ENCODE results near the gene NPIPB2.
A peak's percentile ranks its signal among the peaks of the same experiment; 100 is the strongest.
"Not testable (repeated sequence)": the region's sequence is repeated elsewhere in the genome, so short reads cannot be mapped to it uniquely, and the experiment has no call there.

The NPIPB2 gene

DNA sequence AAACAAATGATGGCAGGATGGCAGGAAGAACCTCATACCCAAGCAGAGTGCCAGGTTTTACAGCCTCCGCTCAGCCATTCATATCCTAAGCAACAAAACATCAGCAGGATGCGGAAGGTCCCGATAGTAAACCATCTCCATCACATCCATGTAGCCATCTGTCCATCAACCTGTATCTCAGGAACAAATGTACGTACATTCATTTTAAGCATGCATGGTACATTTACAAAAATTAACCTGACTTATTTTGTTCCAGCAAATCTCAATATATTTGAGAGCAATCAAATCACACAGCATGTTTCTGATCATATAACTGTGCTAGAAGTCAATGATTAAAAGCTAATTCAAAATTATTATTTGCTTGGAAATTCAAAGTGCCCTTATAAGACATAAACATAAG, at the start of gene NPIPB2:
Gene NPIPB2 (minus strand): TSS at position 101 of the 400 bp plus-strand sequence. CDS start 0 bp downstream, at position 101.
- not testable (repeated sequence) for DNase-seq (ENCODE audit: low spot score)

DNA sequence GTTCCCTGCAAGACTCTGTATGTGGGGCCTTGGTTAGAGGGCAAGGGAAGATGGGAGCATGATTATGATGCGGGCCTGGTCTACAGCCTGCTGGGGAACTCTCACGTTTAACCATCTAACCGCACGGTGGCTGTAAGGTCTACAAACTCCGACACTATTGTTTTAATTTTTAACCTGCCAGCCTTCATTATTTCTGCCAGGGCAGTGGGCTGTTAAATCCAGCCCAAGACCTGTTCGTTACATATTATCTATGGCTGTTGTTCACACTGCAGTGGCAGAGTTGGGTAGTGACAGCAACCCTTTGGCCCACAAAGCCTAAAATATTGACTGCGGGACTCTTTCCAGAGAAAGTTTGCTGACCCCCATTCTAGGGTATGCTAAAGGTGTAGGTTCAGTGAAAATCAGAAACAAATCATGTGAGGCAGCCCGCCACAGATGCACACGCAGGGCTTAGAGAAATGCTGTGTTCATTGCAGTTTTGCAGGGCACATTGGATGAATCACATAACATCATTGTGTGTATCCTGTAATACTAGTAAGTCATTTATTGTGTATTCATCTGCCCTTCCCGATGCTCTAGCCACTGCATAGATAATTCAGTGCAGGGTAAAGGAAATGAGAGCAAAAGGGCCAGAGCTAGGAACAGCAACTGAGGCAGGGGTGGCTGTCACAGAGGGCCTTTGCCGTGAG, 49.0 kb upstream of the NPIPB2 start:
- DNase-seq (ENCODE audit: low spot score): no peak

DNA sequence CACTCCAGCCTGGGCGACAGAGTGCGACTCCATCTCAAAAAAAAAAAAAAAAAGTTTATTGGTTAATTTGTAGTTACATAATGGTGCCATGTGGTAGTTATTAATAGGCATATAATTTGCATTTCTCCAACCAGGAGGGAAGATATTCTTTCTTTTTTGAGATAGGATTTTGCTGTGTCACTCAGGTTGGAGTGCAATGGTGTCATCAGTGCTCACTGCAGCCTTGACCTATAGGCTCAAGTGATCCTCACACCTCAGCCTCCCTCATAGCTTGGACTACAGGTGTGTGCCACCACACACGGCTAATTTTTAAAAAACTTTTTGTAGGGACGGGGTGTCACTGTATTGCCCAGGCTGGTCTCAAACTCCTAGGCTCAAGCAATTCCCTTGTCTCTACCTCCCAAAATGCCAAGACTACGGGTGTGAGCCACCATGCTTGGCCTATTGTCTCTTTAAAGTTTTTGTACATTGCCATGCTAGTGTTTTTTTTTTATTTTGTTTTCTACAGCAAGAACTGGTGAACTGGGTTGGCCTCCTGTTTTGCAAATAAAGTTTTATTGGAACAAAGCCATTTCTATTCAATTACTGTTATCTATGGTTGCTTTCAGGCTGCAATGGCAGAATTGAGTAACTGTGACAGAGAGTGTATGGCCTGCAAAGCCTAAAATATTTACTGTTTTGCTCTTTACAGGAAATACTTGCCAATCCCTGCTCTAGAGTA, 46.6 kb upstream of the NPIPB2 start:
- no peak for DNase-seq (ENCODE audit: low spot score)

DNA sequence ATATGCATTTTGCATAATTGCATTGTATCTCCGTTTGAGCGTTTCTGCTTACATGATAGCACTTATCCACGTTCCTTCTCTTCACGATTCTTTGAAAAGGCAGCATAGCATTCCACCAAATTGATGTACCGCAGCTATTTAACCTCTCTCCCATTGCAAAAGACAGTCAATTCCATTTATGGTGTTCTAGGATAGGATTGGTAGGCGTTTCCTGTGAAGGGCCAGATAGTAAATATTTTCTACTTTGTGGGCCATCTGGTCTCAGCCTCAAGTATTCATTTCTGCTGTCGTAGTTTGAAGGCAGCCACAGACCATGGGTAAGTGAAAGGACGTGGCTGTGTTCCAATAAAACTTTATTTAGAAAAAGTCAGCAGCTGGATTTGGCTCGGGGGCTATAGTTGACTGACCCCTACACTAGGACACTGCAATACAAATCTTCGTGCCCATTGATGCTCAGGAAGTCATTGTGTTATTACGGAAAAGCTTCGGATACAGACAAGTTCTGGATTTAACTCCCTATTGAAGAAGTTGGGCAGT, 44.7 kb upstream of the NPIPB2 start:
- DNase-seq (ENCODE audit: low spot score): no peak

DNA sequence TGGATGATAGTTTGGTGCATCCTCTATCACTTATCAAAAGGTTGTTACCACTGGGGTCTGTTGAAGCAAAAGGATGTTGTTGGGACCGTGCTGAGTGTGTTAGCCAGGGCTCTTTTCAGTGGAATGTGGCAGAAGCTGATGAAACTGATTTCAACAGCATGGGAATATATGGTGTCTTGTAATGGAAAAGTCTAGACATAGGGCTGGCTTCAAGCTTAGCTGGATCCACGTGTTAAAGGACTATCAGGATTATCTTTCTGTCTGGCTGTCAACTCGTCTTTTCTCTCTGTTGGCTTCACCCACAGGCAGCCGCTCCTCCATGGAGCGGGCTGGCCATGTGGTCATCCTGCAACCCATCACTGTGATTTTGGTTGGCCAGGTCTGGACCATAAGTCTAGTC, 43.4 kb upstream of the NPIPB2 start:
- DNase-seq (ENCODE audit: low spot score): no peak

DNA sequence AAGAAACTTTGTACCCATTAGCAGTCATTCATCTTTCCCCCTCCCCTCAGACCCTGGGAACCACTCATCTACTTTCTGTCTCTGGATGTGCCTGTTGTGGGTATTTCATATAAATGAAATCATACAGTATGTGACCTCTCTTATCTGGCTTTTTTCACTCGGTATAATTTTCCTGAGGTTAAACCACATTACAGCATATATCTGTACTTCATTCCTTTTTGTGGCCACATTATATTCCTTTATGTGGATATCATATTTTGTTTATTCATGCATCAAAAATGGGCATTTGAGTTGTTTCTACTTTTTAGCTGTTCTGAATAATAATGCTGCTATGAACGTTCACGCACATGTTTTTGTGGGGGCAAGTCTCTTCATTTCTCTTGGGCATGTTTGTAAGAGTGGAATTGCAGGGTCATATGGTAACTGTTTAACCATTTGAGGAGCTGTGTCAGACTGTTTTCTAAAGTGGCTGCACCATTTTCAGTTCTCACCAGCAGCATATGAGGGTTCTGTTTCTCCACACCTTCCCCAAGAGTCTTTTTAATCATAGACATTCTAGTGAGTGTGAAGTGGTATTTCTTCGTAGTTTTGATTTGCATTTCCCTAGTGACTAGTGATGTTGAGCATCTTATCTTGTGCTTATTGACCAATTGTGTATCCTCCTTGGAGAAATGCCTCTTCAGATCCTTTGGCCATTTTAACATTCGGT, 38.4 kb upstream of the NPIPB2 start:
- DNase-seq (ENCODE audit: low spot score): no peak

DNA sequence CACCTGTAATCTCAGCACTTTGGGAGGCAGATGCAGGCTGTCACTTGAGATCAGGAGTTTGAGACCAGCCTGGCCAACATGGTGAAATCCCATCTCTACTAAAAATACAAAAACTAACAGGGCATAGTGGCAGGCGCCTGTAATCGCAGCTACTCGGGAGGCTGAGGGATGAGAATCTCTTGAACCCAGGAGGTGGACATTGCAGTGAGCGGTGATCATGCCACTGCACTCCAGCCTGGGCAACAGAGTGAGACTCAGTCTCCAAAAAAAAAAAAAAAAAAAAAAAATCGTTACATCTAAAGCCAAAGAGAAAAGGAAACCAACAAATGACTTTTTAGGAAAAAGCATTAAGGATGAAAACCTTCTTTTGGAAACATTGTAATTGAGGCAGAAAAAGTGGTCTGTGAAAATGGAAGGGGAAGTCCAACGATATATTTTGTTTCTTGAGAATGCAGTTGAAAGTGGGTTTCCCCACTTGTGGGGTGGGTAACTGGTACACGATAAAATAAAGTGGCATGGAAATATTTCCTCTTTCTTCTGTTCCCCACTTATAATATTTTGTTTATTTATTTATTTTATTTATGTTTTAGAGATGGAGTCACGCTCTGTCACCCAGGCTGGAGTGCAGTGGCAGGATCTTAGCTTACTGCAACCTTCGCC, 37.3 kb upstream of the NPIPB2 start:
- DNase-seq (ENCODE audit: low spot score): no peak

DNA sequence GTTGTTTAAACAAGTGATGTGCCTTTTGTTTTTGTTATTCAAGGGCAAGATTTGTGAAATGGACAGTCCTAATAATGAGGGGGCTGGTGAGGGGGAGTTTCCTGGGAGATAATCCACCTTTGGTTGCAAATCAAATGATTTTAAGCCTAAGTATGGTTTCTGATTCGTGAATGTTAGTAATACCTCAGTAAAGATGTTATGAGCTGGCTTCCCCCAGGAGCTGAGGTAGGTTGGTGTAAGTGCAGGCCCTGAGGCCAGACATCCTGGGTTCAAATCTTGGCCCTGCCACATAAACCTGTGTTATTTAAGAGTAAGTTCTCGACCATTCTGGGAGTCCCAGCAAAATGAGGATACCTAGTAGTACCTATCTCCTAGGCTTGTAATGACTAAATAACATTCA, 36.2 kb upstream of the NPIPB2 start:
- DNase-seq (ENCODE audit: low spot score): peak; percentile 7

DNA sequence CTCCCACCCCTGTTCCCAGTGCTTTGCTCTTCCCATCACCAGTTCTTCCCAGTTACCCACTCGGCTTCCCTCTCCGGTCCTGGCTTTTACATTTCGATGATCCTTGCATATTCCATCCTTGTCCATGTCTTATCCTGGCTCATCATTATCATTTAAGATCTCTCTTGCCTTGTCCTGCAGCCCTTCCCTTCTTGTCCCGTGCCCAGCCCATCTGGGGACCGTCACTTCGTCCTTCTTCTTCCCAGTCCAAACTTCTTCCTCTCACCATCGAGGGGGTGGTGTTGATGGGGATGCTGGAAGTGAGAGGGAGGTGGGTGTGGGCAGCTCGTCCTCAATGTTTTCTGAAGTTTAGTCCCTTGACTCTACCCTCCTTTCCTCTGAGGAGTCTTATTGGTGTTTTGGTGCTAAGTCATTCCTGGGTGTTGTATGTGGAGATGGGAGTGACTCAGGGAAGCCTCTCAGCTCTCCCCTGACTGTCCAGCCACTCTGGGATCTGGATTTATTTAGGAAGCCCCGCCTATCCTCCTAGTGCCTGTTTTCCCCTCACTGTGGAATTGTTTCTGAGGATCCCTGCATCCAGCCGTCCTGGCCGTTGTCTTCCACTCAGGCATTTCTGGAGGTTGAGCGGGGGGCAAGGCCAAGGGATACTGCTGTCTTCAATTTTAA, 35.7 kb upstream of the NPIPB2 start:
- peak; percentile 81 for DNase-seq (ENCODE audit: low spot score)

DNA sequence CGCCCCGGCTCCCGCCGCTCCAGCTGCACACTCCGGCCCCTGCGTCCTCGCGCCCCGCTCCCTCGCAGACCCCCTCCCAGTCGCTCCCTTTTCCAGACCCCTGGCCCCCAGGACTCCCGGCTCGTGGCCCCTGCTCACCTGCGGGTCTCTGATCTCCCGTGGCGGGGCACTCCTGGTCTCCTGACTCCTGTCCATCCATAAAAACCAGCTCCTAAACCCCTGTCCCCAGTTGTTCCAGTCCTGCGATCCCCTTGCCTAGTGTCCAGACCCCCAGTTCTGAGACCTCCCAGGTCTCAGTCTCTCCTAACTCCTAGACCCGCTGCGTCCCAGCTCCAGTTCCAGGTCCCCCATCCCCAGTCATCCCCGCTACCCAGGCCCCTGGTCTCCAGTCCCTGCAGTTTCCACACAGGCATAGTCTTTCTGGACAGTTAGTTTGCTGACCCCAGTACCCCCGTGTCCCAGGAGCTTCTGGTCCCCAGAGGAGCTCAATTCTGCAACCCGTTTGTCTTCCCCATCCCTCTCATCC, 35.1 kb upstream of the NPIPB2 start:
- no peak for DNase-seq (ENCODE audit: low spot score)

DNA sequence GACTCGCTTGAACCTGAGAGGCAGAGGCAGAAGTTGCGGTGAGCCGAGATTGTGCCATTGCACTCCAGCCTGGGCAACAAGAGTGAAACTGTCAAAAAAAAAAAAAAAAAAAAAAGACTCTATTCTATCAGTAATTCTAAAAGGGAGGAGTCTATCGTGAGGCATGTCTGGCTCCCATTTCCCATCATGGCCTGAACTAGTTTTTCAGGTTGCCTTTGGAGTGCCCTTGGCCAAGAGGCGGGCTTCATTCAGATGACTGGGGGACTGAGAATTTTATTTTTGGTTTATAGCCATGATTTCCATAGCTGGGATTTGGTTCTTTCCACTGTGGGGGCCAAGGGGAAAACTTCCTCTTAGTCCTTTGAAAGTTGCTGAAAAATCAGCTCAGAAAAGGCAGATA, 31.2 kb upstream of the NPIPB2 start:
- DNase-seq (ENCODE audit: low spot score): no peak

DNA sequence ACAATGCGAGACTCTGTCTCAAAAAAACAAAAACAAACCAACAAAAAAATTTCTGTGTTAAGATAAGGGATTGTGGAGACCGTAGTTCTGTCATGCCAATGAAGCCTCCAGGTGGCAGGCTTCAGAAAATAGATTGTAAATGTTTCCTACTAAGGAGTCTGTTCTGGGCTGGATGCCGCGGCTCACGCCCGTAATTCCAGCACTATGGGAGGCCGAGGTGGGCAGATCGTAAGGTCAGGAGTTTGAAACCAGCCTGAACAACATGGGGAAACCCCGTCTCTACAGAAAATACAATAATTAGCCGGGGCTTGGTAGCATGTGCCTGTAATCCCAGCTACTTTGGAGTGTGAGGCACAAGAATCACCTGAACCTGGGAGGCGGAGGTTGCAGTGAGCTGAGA, 30.3 kb upstream of the NPIPB2 start:
- DNase-seq (ENCODE audit: low spot score): peak; percentile 16

DNA sequence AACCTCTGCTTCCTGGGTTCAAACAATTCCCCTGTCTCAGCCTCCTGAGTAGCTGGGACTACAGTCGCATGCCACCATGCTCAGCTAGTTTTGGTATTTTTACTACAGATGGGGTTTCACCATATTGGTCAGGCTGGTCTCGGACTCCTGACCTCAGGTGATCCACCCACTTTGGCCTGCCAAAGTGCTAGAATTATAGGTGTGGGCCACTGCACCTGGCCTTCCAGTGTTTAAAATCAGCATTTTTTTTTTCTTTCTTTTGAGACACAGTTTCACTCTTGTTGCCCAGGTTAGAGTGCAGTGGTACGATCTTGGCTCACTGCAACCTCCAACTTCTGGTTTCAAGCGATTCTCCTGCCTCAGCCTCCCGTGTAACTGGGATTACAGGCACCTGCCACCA, 28.4 kb upstream of the NPIPB2 start:
- not testable (repeated sequence) for DNase-seq (ENCODE audit: low spot score)

DNA sequence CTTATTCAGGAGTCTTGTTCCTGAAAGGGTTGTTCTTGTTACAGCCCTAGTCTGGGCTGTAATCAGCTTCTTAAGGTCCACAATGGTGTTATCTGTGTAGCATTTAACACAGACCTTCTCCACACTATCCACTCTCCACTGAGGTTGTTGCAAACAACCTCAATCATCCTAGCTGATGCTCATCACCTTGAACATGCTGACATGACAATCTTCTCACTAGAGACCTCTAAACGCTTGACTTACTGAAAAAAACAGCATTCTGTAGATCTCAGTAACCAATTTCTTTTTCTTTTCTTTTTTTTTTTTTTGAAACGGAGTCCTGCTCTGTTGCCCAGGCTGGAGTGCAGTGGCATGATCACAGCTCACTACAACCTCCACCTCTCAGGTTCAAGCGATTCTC, 26.7 kb upstream of the NPIPB2 start:
- DNase-seq (ENCODE audit: low spot score): no peak

DNA sequence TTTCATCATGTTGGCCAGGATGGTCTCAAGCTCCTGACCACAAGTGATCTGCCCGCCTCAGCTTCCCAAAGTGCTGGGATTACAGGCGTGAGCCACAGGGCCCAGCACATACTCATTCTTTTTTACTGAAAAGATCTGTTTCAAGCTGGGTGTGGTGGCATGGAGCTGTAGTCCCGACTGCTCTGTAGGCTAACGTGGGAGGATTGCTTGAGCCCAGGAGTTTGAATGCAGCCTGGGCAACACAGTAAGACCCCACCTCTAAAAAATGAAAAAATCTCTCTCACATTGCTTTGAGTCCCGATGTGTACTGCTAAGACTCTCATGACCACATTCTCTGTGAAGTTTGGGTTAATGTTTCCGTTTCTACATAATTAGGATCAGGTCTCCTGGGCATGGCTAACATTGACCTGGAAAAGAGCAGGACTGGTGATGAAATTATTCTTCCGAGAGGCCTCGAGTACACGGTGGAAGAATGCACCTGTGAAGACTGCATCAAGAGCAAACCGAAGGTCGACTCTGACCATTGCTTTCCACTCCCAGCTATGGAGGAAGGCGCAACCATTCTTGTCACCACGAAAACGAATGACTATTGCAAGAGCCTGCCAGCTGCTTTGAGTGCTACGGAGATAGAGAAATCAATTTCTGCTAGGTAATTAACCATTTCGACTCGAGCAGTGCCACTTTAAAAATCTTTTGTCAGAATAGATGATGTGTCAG, 25.5 kb upstream of the NPIPB2 start:
- DNase-seq (ENCODE audit: low spot score): no peak

DNA sequence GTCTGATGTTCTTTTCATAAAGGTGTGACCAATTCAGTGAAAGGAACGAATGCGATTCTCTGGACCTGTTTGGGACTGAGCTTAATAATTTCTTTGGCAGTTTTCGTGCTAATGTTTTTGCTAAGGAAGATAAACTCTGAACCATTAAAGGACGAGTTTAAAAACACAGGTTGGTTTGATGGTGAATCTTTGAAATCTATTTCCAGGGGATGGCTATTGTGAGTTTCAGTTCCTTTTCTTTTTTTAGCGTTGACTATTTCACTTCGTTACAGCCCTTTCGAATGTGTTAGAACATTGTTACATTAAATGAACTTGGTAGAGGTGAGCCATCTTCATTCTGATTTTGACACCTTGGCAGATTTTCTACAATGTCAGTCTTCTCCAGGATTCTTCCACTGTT, 24.3 kb upstream of the NPIPB2 start:
- DNase-seq (ENCODE audit: low spot score): no peak

DNA sequence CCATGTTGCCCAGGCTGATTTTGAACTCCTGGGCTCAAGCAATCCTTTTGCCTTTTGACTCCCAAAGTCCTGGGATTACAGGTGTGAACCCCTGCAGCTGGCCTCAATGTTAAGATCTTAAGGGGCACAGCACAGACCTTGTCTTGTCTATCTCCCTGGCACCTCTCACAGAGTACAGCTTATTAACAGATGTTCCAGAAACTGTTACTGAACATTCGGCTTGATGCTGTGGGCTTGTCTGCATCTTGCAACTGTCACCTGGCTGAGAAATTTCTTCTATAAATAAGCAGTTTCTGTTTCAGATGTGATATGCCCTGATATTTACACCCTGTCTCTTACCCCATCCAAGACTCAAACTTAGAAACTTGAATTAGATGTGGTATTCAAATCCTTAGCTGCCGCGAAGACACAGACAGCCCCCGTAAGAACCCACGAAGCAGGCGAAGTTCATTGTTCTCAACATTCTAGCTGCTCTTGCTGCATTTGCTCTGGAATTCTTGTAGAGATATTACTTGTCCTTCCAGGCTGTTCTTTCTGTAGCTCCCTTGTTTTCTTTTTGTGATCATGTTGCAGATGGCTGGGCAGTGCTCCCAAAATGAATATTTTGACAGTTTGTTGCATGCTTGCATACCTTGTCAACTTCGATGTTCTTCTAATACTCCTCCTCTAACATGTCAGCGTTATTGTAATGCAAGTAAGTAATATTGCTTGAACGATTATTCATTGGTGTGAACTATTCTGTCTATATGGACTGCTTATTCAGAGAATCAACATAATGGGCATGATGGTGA, 23.1 kb upstream of the NPIPB2 start, which contains the start of gene TNFRSF17:
Gene TNFRSF17 (plus strand): TSS at position 450 of the 791 bp plus-strand sequence. CDS start 115 bp downstream, at position 565.
- no peak for DNase-seq (ENCODE audit: low spot score)

DNA sequence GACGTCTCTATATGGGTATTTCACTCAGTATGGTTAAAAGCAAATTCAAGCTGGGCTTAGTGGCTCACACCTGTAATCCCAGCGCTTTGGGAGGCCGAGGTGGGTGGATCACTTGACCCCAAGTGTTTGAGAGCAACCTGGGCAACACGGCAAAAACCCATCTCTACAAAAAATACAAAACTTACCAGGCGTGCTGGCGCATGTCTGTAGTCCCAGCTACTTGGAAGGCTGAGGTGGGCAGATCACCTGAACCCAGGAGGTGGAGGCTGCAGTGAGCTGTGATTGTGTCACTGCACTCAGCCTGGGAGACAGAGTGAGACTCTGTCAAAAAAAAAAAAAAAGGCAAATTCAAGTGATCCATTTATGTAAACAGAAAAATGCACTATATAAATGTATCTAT, 21.9 kb upstream of the NPIPB2 start:
- no peak for DNase-seq (ENCODE audit: low spot score)

DNA sequence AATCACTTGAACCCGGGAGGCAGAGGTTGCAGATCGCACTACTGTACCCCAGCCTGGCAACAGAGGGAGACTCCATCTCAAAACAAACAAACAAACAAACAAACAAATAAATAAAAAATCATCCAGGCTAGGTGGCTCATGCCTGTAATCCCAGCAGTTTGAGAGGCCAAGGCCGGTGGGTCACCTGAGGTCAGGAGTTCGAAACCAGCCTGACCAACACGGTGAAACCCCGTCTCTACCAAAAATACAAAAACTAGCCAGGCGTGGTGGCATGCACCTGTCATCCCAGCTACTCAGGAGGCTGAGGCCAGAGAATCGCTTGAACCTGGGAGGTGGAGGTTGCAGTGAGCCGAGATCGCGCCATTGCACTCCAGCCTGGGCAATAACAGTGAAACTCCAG, 21.1 kb upstream of the NPIPB2 start:
- DNase-seq (ENCODE audit: low spot score): not testable (repeated sequence)

DNA sequence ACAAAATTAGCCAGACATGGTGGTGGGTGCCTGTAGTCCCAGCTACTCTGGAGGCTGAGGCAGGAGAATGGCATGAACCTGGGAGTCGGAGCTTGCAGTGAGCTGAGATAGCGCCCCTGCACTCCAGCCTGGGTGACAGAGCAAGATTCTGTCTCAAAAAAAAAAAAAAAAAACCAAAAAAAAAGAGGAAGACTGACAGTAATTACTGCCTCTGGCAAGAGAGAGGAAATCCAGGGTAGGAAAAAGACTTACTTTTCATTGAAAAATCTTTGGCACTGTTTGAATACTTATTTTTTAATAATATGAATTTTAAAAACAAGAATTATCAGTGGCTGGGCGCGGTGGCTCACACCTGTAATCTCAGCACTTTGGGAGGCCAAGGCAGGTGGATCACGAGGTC, 20.6 kb upstream of the NPIPB2 start:
- not testable (repeated sequence) for DNase-seq (ENCODE audit: low spot score)

Data from RKO (cell line).